Testis (tissue), 3 donors: ENCODE data around the gene MED12L. TPM values are rescaled to one million over a fixed set of nuclear protein-coding genes. Genes with fewer than 3 reads are reported as not detected.

Experiments
- DNase-seq: peaks from one replicate; pipeline ENCODE4 v3.0.0-alpha.2; 2019
- H3K27ac ChIP-seq, 2 donors: fragments of 200-600 bp; sonication (generic); one replicate each; pipeline ENCODE4 v1.5.1; 2019
- H3K27me3 ChIP-seq: fragments of 200-600 bp; sonication (generic); one replicate; pipeline ENCODE4 v1.5.1; 2019
- H3K36me3 ChIP-seq: fragments of 200-600 bp; sonication (generic); one replicate; pipeline ENCODE4 v1.5.1; 2017; ENCODE audit warnings: low read depth; ENCODE audit errors: missing control alignments
- H3K4me1 ChIP-seq: fragments of 200-600 bp; sonication (generic); one replicate; pipeline ENCODE4 v1.5.1; 2019
- H3K4me3 ChIP-seq, 2 donors: fragments of 200-600 bp; sonication (generic); one replicate each; pipeline ENCODE4 v1.5.1; 2017 to 2019
- H3K9me3 ChIP-seq: fragments of 200-600 bp; sonication (generic); one replicate; pipeline ENCODE4 v1.5.1; 2017
- POLR2A ChIP-seq: fragments of 450-650 bp; IDR thresholded peaks from one replicate; pipeline ENCODE4 v1.6.1; 2017; ENCODE audit warnings: antibody characterized with exemption, mild to moderate bottlenecking, moderate library complexity
- WGBS, 2 donors: methylation state at CpG; one replicate each; pipeline ENCODE4 v1.1.5; 2018; 5-methylcytosine and 5-hydroxymethylcytosine counted together
- intact Hi-C: fragments of 100-400 bp; cut with DNase I; formaldehyde crosslinking; loops from one replicate; pipeline ENCODE4 v1.15.1; 2023; ENCODE audit warnings: low total_unique reads
- polyA plus RNA-seq: library from polyadenylated mRNA; stranded (reverse); fragments of 350-450 nt; fragmentation: Illumina TruSeq; extraction: RNeasy Lipid Tissue Mini Kit (QIAGEN cat#74804); gene quantifications from one replicate; pipeline ENCODE4 v1.2.3, GENCODE V29; 2014; ENCODE audit warnings: low read depth, low replicate concordance; ENCODE audit not compliant: insufficient read depth
- total RNA-seq, 2 donors: library from RNA; depleted of rRNA; stranded (reverse); fragments of >200 nt; gene quantifications; one replicate each; pipeline ENCODE4 v1.2.3, GENCODE V29; 2016
- TF ChIP-seq, protein P1 (sequence below), 3 experiments: fragments of 450-650 bp in 2 of 3; fragments of 200-600 bp in 1 of 3; sonication (generic) in 1 of 3; IDR thresholded peaks; one replicate each; pipeline ENCODE4 v1.5.1; 2016 to 2019; ENCODE audit warnings: antibody characterized with exemption in 3 of 3, mild to moderate bottlenecking in 2 of 3, moderate library complexity in 1 of 3

The MED12L gene
- total and polyA plus RNA-seq, 3 donors from 2014 or later: 10.3 to 18.5 (median 10.4) TPM

DNA sequence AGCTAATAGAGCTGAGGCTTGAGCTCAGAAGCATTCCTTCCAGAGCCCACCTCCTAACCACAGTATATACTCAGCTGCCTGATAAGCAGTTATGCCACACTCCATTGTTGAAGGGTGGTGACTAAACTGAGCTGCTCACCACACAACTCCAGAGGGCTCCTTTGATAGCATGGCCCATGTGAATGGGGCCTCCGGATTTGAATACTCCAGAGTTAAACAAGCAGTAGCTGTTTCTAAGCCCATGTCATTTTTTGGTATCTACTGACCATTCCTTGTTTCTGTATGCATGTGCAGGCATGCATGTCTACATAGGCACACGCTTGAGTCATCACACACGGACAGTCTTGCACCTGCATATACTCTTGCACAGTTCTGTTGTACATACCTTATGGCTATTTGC, 346.5 kb downstream of the MED12L start:
- no peaks in the 10 kb centered on the region for H3K9me3 ChIP-seq
- intact Hi-C loops: no loop called here
- H3K36me3 ChIP-seq: no peaks in the 10 kb centered on the region
- H3K27ac ChIP-seq: no peak overlapping the region
- no peak overlapping the region for H3K4me3 ChIP-seq
- H3K27me3 ChIP-seq: no peaks in the 10 kb centered on the region
- H3K4me1 ChIP-seq: no peaks in the 10 kb centered on the region
- 85 to 95% methylated on average over 3 of the region's 3 CpGs for WGBS, 2 donors
- DNase-seq: no peak
- no peak for TF ChIP-seq POLR2A
- TF ChIP-seq, protein P1, sequence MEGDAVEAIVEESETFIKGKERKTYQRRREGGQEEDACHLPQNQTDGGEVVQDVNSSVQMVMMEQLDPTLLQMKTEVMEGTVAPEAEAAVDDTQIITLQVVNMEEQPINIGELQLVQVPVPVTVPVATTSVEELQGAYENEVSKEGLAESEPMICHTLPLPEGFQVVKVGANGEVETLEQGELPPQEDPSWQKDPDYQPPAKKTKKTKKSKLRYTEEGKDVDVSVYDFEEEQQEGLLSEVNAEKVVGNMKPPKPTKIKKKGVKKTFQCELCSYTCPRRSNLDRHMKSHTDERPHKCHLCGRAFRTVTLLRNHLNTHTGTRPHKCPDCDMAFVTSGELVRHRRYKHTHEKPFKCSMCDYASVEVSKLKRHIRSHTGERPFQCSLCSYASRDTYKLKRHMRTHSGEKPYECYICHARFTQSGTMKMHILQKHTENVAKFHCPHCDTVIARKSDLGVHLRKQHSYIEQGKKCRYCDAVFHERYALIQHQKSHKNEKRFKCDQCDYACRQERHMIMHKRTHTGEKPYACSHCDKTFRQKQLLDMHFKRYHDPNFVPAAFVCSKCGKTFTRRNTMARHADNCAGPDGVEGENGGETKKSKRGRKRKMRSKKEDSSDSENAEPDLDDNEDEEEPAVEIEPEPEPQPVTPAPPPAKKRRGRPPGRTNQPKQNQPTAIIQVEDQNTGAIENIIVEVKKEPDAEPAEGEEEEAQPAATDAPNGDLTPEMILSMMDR (IDR thresholded peaks at IDR 0.05): no peak

DNA sequence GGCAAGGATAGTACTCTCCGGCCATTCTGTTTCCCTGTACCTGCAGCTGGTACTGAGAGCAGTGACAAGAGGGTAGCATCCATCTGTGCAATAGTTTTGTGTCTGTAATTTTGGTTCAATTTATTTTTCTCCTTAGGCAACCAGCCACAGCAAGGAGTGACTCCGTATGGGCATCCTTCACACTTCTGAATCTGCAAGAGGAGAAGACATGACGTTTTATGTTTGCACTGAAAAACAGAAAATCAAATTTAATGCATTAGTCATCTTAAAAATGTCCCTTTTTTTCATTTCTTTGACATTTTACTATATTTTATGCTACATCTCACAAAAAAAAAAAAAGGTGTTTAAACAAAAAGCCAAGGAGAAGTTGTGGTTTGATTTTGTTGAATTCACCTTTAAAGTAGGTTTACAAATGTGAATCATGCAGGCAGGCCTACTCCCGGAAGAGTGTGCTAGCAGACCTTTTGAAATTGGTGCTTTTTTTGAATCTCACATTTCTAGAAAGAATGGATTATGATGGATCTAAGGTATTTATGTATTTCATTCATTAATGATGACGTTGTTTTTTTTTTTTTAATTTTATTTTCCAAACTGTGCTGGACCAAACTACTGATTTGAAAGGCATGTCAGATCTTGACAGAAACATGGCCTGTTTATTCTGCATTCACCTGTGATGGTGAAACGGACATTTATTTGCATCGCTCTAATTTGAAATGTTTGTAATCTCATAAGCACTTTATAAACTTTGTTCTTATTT, 347.3 kb downstream of the MED12L start:
- 92 to 95% methylated on average over 7 of the region's 7 CpGs for WGBS, 2 donors
- intact Hi-C loops: no loop called here

DNA sequence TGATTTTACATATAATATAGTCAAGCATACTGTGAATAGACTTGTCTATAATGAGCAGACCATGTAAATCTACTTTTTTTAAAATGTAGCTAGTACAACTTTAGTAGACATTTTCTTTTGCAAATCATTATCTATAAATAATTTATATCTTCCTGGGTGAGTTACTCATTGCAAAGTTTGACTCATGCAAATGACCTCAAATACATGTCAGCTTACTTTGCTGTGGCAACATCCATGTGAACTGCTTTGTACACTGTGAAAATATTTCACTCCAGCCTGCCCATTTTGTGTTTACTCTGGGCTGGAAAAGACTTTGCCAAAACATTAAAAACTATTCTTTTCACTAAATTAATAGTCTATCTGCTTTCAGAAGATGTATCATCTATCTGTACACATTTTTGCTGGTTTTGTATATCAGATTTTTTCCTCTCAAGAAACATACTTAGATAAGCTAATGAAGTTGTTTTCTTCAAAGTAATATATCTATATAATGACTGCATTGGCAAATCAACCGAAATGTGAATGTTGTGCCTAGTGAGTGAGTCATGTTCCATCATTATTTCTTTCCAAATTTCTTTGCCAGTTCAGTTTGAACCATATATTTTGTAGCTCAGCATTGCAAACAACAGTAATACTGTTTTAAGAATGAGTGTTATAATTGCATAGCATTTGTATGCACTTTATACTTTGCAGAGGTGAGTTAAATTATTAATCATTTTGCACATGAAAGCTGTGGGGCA, 348.9 kb downstream of the MED12L start:
- 79% methylated on average over 1 of the region's 1 CpG for WGBS, 2 donors
- Histone ChIP-seq H3K27me3 (no peaks in the 10 kb centered on the region), H3K27ac (no peak overlapping the region), H3K9me3 (no peaks in the 10 kb centered on the region), H3K4me3 (no peak overlapping the region), H3K4me1 (no peaks in the 10 kb centered on the region), H3K36me3 (no peaks in the 10 kb centered on the region)
- no peak for DNase-seq
- TF ChIP-seq, protein P1 (IDR thresholded peaks at IDR 0.05): no peak
- no peak for TF ChIP-seq POLR2A
- intact Hi-C loops: no loop called here

More for the DNA sequence above, 347.3 kb downstream of the MED12L start:
- H3K27me3 ChIP-seq: no peaks in the 10 kb centered on the region
- no peak overlapping the region for H3K4me3 ChIP-seq
- TF ChIP-seq, protein P1 (IDR thresholded peaks at IDR 0.05): no peak
- TF ChIP-seq POLR2A: no peak
- no peak overlapping the region for H3K27ac ChIP-seq
- no peak for DNase-seq
- H3K9me3 ChIP-seq: no peaks in the 10 kb centered on the region
- H3K36me3 ChIP-seq: no peaks in the 10 kb centered on the region
- H3K4me1 ChIP-seq: no peaks in the 10 kb centered on the region

DNA sequence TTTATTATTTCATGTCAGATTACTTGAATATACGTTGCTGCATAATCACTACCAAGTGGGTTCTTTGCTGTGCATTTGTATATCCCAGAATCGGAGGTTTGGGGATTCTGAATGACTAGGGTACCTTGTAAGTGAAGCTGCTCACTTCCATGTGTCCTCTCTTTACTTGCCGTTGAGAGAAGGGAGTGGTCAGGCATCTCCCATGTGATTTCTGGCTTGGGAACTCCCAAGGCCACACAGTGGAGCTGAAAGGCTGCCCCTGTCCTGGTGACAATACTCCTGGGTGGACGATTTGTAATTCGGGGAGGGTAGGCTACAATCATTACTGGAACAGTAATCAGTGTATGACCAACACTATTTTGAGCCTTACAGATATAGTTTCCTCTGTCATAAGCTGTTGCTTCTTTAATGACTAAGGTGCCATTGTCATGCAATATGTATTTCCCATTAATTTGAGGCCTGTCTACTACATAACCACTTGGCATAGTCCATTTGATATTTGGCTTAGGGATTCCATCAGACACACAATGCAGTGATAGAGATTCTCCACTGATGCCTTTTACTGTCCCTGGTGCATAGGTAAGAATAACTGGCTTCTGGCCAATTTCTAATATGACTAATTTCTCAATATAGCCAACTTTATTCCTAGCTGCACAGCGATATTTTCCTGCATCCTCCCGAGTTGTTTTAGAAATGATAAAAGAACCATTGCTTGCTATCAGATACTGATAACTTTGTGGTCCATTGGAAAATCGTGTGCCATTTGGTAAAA, 351.4 kb downstream of the MED12L start:
- H3K36me3 ChIP-seq: no peaks in the 10 kb centered on the region
- DNase-seq: no peak
- intact Hi-C loops: loop anchor here (5.0 kb wide), 1 partner anchor 405 kb away; no protein-coding TSS in a partner anchor
- H3K4me1 ChIP-seq: no peaks in the 10 kb centered on the region
- H3K9me3 ChIP-seq: no peaks in the 10 kb centered on the region
- 79 to 82% methylated on average over 8 of the region's 8 CpGs for WGBS, 2 donors
- TF ChIP-seq, protein P1 (IDR thresholded peaks at IDR 0.05): no peak
- no peak for TF ChIP-seq POLR2A
- H3K4me3 ChIP-seq: no peak overlapping the region
- no peaks in the 10 kb centered on the region for H3K27me3 ChIP-seq
- H3K27ac ChIP-seq: no peak overlapping the region
